BJ (cell line): ENCODE data around the gene CCNK. TPM values are rescaled to one million over a fixed set of nuclear protein-coding genes. Genes with fewer than 3 reads are reported as not detected.

Experiments used
- CTCF ChIA-PET: fragments of 350-600 bp; formaldehyde crosslinking; extraction: SDS; loops from one replicate; lab custom pipeline; 2021; ENCODE audit warnings: antibody characterized with exemption, inconsistent platforms; lab: Yijun Ruan, JAX
- POLR2A ChIA-PET: fragments of 300-600 bp; sonication (Branson Sonifier 250); formaldehyde crosslinking; extraction: SDS; loops from one replicate; lab custom pipeline; 2021; ENCODE audit warnings: antibody characterized with exemption; lab: Charles Lee
- DNase-seq: peaks from one replicate; pipeline ENCODE4 v3.0.0-alpha.2; 2011; ENCODE audit warnings: low read depth
- H3K27me3 ChIP-seq: 2 replicates; pipeline ENCODE4 v1.6.0; 2011; ENCODE audit warnings: low read length; ENCODE audit not compliant: control insufficient read depth, insufficient read depth
- H3K36me3 ChIP-seq: 2 replicates; pipeline ENCODE4 v1.5.1; 2011; ENCODE audit warnings: low read length; ENCODE audit not compliant: control insufficient read depth, insufficient read depth
- H3K4me3 ChIP-seq: 2 replicates; pipeline ENCODE4 v1.5.1; 2011; ENCODE audit warnings: low read depth, mild to moderate bottlenecking, control low read depth, low read length
- polyA plus RNA-seq: library from polyadenylated mRNA; depleted of rRNA; stranded (reverse); fragments of >200 nt; gene quantifications from 2 replicates; pipeline ENCODE4 v1.2.3, GENCODE V29; 2011
- TF ChIP-seq, protein P1 (sequence below): IDR thresholded peaks from 2 replicates; pipeline ENCODE4 v1.5.1; 2011; ENCODE audit warnings: low read depth, mild to moderate bottlenecking, control low read depth, inconsistent platforms, low read length, moderate library complexity; ENCODE audit not compliant: insufficient read depth

CCNK gene
- polyA plus RNA-seq, 1 experiment = 11.0 TPM

DNA sequence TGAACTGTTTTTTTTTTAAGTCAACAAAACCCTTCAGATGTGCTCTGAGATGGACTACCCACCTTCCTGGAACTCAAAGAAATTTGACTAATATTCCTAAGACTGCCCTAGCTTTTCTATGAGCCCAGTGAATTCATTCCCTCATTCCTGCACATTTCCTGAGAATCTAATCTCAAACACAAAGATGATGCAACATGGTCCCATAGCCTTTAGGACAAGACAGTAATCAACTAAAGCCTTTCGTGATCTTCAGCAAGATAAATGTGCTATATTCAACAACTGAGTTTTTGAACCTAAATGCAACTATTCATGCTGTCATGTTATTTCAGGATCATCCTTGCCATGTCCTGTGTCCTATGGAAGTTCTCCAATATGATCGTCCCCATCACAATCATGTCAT, 5.5 kb upstream of the CCNK start:
- H3K27me3 ChIP-seq = no peaks in the 10 kb centered on the region
- H3K36me3 ChIP-seq = no peaks in the 10 kb centered on the region
- POLR2A ChIA-PET = no interaction called here
- no peak for DNase-seq
- CTCF ChIA-PET = interaction anchor here (1.0 kb wide), 1 partner anchor 114 kb away, joined by 3 read pairs; no protein-coding TSS in a partner anchor
- TF ChIP-seq, protein P1, sequence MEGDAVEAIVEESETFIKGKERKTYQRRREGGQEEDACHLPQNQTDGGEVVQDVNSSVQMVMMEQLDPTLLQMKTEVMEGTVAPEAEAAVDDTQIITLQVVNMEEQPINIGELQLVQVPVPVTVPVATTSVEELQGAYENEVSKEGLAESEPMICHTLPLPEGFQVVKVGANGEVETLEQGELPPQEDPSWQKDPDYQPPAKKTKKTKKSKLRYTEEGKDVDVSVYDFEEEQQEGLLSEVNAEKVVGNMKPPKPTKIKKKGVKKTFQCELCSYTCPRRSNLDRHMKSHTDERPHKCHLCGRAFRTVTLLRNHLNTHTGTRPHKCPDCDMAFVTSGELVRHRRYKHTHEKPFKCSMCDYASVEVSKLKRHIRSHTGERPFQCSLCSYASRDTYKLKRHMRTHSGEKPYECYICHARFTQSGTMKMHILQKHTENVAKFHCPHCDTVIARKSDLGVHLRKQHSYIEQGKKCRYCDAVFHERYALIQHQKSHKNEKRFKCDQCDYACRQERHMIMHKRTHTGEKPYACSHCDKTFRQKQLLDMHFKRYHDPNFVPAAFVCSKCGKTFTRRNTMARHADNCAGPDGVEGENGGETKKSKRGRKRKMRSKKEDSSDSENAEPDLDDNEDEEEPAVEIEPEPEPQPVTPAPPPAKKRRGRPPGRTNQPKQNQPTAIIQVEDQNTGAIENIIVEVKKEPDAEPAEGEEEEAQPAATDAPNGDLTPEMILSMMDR = no peak
- H3K4me3 ChIP-seq = no peak overlapping the region

DNA sequence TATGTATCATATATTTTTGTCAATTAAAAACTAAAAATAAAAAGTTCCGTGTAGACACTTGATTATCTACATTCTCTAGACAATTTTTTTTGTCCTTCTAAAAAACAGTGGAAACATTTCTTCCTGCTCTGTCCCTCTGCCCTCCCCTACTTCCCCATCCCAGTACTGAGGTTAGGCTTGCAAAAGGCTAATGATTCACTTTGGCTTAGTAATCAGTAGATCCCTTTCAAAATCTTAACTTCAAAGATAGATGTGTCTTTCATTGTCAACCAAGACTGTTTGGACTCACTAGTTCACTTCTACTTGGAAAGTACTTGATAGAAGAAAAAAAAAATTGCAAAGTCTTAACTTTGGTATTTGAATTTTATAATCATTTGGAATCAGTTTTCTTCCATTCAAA, 4.3 kb upstream of the CCNK start:
- Histone ChIP-seq H3K36me3 (no peaks in the 10 kb centered on the region), H3K27me3 (no peaks in the 10 kb centered on the region), H3K4me3 (no peak overlapping the region)
- ChIA-PET POLR2A (no interaction called here), CTCF (no interaction called here)
- TF ChIP-seq, protein P1 = no peak
- DNase-seq = no peak

DNA sequence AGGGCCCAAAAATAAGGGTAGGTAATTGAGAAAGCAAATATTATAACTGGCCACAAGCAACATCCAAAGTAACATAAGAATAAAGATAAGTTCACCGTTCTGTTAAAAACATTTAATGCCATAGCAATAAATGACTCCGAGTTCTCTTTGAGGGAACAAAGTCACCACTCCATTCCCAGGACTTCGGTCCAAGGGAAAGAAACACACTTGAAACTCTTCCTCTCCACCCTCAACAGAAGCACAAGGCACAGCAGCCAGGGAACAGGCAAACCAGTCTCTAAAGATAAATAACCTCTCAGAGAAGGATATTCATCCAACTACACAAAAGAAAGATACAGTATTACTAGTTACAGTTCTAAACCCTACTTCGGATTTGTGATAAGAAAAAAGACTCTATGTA, 3.1 kb upstream of the CCNK start:
- no peaks in the 10 kb centered on the region for H3K36me3 ChIP-seq
- ChIA-PET POLR2A (no interaction called here), CTCF (no interaction called here)
- H3K4me3 ChIP-seq = no peak overlapping the region
- TF ChIP-seq, protein P1 = no peak
- no peak for DNase-seq
- H3K27me3 ChIP-seq = no peaks in the 10 kb centered on the region

DNA sequence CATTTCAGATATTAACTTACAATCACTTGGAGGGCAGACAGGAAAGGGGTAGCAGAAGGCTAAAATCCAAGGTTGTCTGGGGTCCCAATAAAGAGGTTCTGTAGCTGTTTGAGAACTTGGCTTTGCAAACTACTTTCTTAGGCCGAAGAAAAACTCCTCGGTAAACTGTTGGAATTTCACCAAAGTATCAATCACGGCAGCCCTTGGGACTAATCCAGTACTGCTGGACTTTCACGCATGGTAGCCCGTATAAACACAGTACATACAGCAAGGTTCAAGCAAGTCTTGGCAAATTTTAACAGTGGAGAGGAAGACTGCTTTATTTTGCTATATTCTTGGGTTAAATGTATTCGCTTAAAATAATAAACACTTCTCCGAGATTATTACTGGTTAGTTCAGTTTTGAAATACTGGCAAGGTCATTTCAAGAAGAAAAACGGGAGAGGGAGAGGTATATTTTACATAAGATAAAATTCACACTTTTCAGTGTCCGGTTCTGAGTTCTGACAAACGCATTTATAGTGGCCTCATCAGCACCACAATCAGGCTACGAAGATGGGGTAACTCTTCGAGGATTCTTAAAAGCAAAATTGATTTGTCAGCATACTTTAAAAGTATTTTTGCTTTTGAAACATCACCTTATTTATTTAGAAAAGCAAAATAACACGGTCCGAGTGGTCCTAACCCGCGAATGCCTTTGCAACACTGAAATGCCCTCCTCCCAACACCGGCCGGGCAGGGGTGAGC, 1.9 kb upstream of the CCNK start:
- Histone ChIP-seq H3K36me3 (no peaks in the 10 kb centered on the region), H3K27me3 (no peaks in the 10 kb centered on the region), H3K4me3 (peak overlapping the region; percentile 59)
- POLR2A ChIA-PET = no interaction called here
- CTCF ChIA-PET = no interaction called here
- DNase-seq = no peak
- TF ChIP-seq, protein P1 = no peak

DNA sequence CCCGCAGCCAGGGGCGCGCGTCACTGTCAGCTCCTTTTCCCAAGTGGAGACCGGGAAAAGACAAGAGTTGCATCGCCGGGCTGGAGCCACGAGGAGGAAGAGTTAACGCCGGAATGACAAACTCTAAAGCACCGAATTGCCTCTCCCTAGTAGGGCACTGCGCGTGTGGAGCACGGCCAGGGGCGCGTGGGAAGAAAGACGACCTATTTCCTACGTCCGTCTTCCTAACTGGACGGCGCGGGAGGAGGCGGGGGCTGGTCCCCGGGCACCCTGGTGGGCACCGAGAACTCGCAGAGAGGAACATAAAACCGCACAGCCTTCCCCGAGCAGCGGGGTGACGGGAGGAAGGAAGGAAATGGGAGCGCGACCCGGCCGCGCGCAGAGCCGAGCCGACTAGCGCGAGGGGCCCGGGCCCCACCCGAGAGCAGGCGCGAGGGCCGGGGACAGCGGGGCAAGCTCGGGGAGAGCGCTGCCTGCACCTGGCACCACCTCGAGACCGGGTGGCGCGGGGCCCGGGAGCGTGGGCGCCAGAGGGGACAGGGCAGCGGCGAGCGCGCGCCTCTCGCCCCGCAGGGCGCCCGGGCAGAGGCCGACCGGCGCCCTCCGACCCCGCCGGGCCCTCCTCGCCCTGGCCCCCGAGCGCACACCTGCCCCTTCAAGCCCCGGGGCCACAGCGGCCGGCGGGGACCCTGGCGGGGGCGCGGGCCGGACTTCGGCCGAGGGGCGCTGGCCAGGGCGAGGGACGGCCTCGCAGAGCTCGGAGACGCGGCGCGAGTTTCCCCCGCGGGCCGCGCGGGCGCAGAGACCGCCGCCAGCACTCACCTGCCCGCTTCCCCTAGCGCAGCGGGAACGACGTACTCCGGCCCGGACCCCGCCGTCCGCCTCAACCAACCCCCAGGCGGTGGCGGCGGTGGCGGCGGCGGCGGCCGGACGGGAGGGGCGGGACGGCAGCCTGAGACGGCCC, 1.0 kb upstream of the CCNK start, which contains the start of gene SETD3:
TSS of gene SETD3 (minus strand) at position 954 of the 964 bp plus-strand sequence. CDS start 15,054 bp downstream, outside the sequence.
- Histone ChIP-seq H3K27me3 (no peaks in the 10 kb centered on the region), H3K4me3 (peak within 1 kb of the TSS; percentile 91), H3K36me3 (no peaks in the 10 kb centered on the region)
- ChIA-PET CTCF (interaction anchor here (1.0 to 1.6 kb wide), 3 partner anchors 9 to 87 kb away, joined by 3 to 4 read pairs (median 3); no protein-coding TSS in a partner anchor), POLR2A (no interaction called here)
- TF ChIP-seq, protein P1 = peak; percentile 35; the same call in 1 of the 2 replicates
- DNase-seq = peak; percentile 24
